Adrenal gland (tissue), 19 donors: Measurements from ENCODE around the gene ZNF81. TPM values are rescaled to one million over a fixed set of nuclear protein-coding genes. Genes with fewer than 3 reads are reported as not detected.

Source experiments
- DNase-seq, 7 donors: peaks; one replicate each; pipeline ENCODE4 v3.0.0-alpha.2; 2019 to 2020
- H3K27ac ChIP-seq, 5 donors: fragments of 200-600 bp; sonication (generic) in 4 of 5; 1 replicate in 3 of 5; 2 replicates in 2 of 5; pipeline versions ENCODE4 v1.5.1 to v1.8.0; 2016 to 2020; ENCODE audit warnings: mild to moderate bottlenecking in 1 of 5
- H3K27me3 ChIP-seq: fragments of 200-600 bp; 2 replicates; pipeline ENCODE4 v1.8.0; 2021
- H3K36me3 ChIP-seq, 2 donors: fragments of 200-600 bp; replicated peaks in 1 of 2; 1 replicate in 1 of 2; 2 replicates in 1 of 2; pipeline versions ENCODE4 v1.5.1 to v1.8.0; 2018 to 2022
- H3K4me1 ChIP-seq, 2 donors: fragments of 200-600 bp; replicated peaks in 1 of 2; 1 replicate in 1 of 2; 2 replicates in 1 of 2; pipeline versions ENCODE4 v1.5.1 to v1.8.0; 2018 to 2021
- H3K4me3 ChIP-seq, 4 donors: fragments of 200-600 bp; sonication (generic) in 3 of 4; one replicate each; pipeline ENCODE4 v1.5.1; 2016 to 2018
- H3K9me3 ChIP-seq, 3 donors: fragments of 200-600 bp; sonication (generic) in 1 of 3; replicated peaks in 1 of 3; 1 replicate in 2 of 3; 2 replicates in 1 of 3; pipeline versions ENCODE4 v1.5.1 to v1.8.0; 2016 to 2021
- POLR2A ChIP-seq, 2 donors: fragments of 450-650 bp; IDR thresholded peaks; one replicate each; pipeline ENCODE4 v1.6.1; 2017; ENCODE audit warnings: antibody characterized with exemption in 2 of 2, mild to moderate bottlenecking in 2 of 2, moderate library complexity in 1 of 2
- WGBS, 4 donors: extraction: QIAGEN DNeasy Blood & Tissue Kit in 2 of 4; methylation state at CpG; one replicate each; pipeline versions ENCODE4 v1.1.5 to v1.1.7; 2013 to 2017; 5-methylcytosine and 5-hydroxymethylcytosine counted together
- intact Hi-C, 2 donors: fragments of 100-400 bp; cut with DNase I; formaldehyde crosslinking; loops; one replicate each; pipeline versions ENCODE4 v1.14.1 to v1.15.0; 2022 to 2023
- long read RNA-seq, 10 donors: library from polyadenylated mRNA in 3 of 10; unstranded in 2 of 10; stranded (forward) in 1 of 10; transcript quantifications; one replicate each; pipeline ENCODE4 v2.0.0 and lab custom pipeline, GENCODE V29; 2021 to 2026
- polyA plus RNA-seq, 3 donors: library from polyadenylated mRNA; stranded (reverse); fragments of 200-250 nt in 2 of 3; fragments of 350-450 nt in 1 of 3; fragmentation: Illumina TruSeq in 1 of 3; extraction: RNeasy Lipid Tissue Mini Kit (QIAGEN cat#74804) in 1 of 3; gene quantifications; one replicate each; pipeline ENCODE4 v1.2.3, GENCODE V29; 2013 to 2014
- total RNA-seq, 9 donors: library from RNA; depleted of rRNA in 4 of 9; stranded (reverse); fragments of >200 nt in 4 of 9; fragments of 120-200 nt in 1 of 9; fragmentation: NEBNext Ultra II Directional in 1 of 9; extraction: Animal tissue kit (Norgen Biotek cat#: 25700) in 1 of 9; gene quantifications; one replicate each; pipeline versions ENCODE4 v1.1.0 to v1.2.4, GENCODE V29; 2013 to 2023
- TF ChIP-seq, protein P1 (sequence below), 6 experiments: fragments of 450-650 bp in 4 of 6; fragments of 200-600 bp in 2 of 6; sonication (generic) in 1 of 6; IDR thresholded peaks; 1 replicate in 5 of 6; 2 replicates in 1 of 6; pipeline versions ENCODE4 v1.5.1 to v1.8.0; 2016 to 2021; ENCODE audit warnings: antibody characterized with exemption in 6 of 6, mild to moderate bottlenecking in 2 of 6, moderate library complexity in 1 of 6
- donor health status: healthy with polysubstance abuse.
- donor health status: Bipolar disorder and iron deficiency.
- donor health status: DM: yes; HTN: yes; CAD: no.
- donor health status: DM: no; HTN: no; CAD: no.
- donor health status: DM: no; HTN: no; CAD: no.
- donor health status: DM: yes; HTN: yes; CAD: no.

The ZNF81 gene
- 10 to 100 TPM in 2 of 9 donors, 1 to 10 TPM in 7; 2.9 to 13.2 (median 7.6) TPM for total RNA-seq
- polyA plus RNA-seq, result 1 to 10 TPM in 2 of 3 donors, under 1 TPM in 1; 0.74 to 3.8 (median 3.1) TPM
- long read RNA-seq, donor 1, result 0 reads
- long read RNA-seq, donor 2, full-length matches to known transcripts, result 1 of 1 reads
- long read RNA-seq, donor 2, partial matches to known transcripts, result 0 of 1 reads
- long read RNA-seq, donor 2, other reads (novel, unspliced or antisense), result 0 of 1 reads
- long read RNA-seq, donor 3, result 0 reads
- long read RNA-seq, donor 4, partial matches to known transcripts, result 0 of 1 reads
- long read RNA-seq, donor 4, other reads (novel, unspliced or antisense), result 1 of 1 reads
- long read RNA-seq, donor 5, result 0 reads
- long read RNA-seq, donor 6, result 0 reads
- long read RNA-seq, donor 7, result 0 reads
- long read RNA-seq, donor 8, result 0 reads
- long read RNA-seq, donor 9, result 0 reads
- long read RNA-seq, donor 10, result 0 reads

DNA sequence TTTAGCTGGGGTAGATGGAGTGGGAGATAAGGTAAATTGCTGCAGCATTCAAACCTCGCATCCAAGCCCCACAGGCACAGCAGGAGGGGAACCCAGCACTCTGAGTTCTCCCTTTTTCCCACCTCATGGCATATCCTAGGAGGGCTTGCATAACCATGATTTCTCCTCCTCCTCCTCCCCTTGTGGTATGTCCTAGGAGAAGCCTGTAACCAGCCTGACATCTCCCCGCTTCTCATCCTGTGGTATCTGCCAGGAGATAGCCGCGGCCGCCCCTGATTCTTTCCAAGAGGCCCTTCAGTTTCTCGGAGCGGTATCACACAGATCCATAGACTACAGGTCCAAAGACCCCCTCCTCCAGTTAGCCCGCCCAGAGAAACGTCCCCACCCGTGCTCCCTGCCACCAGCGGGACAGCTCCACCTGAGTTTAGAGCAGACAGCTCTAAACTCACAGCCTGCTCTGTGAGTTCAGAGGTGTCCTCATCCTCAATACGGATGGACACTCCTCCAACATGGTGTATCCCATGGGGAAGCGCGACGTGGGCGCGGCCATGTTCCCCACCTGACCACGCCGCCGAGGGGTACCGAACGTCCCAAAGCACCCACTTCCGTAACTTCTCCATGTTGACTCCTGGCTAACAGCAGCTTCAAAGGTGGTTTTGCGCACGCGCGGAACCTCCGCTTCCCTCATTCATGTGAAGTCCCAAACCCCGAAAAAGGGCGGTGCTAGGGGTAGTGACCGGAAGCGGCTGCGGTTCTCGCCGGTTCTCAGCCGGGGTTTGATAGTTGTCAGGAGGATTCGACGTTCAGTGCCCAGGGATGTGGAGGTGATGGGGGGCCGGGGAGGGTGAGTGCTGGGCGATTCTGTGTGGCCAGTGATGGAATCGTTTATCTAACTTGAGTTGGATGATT is at the start of gene ZNF81:
Gene ZNF81, plus strand, starts transcription at position 739 of the 909 bp plus-strand sequence. CDS start 9,366 bp downstream, outside the sequence.
- peak; percentile 94 to 99 (median 97) for DNase-seq
- peak within 1 kb of the TSS in 2 of 5 donors; percentile 75 to 84 for H3K27ac ChIP-seq
- intact Hi-C loops, result no loop called here
- H3K36me3 ChIP-seq, result no peaks in the 10 kb centered on the region
- H3K27me3 ChIP-seq, result peaks cover 9% of the 10 kb centered on the region
- WGBS, 4 donors, result 1 to 34% (median 15%) methylated on average over 9 to 41 of the region's 41 CpGs
- peaks cover 0 to 6% of the 10 kb centered on the region in 2 donors for H3K4me1 ChIP-seq
- no peaks in the 10 kb centered on the region for H3K9me3 ChIP-seq
- peak within 1 kb of the TSS in 2 of 4 donors; percentile 15 to 58 for H3K4me3 ChIP-seq
- TF ChIP-seq POLR2A (IDR thresholded peaks at IDR 0.05), result peak; percentile 36 to 77
- TF ChIP-seq, protein P1, sequence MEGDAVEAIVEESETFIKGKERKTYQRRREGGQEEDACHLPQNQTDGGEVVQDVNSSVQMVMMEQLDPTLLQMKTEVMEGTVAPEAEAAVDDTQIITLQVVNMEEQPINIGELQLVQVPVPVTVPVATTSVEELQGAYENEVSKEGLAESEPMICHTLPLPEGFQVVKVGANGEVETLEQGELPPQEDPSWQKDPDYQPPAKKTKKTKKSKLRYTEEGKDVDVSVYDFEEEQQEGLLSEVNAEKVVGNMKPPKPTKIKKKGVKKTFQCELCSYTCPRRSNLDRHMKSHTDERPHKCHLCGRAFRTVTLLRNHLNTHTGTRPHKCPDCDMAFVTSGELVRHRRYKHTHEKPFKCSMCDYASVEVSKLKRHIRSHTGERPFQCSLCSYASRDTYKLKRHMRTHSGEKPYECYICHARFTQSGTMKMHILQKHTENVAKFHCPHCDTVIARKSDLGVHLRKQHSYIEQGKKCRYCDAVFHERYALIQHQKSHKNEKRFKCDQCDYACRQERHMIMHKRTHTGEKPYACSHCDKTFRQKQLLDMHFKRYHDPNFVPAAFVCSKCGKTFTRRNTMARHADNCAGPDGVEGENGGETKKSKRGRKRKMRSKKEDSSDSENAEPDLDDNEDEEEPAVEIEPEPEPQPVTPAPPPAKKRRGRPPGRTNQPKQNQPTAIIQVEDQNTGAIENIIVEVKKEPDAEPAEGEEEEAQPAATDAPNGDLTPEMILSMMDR (IDR thresholded peaks at IDR 0.05), result no peak

DNA sequence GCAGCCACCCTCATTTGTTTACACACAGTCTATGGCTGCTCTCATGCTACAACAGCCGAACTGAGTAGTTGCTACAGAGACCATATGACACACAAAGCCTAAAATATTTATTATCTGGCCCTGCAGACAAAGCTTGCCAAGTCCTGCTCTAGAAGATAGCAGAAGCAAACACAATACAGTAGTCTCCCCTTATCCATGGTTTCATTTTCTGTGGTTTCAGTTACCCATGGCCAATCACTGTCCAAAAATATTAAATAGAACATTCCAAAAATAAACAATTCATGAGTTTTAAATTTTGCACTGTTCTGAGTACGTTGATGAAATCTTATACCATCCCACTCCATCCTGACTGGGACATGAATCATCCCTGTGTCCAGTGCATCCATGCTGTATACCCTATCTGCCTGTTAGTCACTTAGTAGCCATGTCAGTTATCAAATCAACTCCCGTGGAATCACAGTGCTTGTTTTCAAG is 40.2 kb upstream of the ZNF81 start:
- 46 to 60% (median 54%) methylated on average over 3 of the region's 3 CpGs for WGBS, 4 donors
- intact Hi-C loops, result no loop called here
- Histone ChIP-seq H3K27ac (no peak overlapping the region), H3K36me3 (no peaks in the 10 kb centered on the region), H3K4me3 (no peak overlapping the region), H3K27me3 (no peaks in the 10 kb centered on the region), H3K9me3 (no peaks in the 10 kb centered on the region), H3K4me1 (no peaks in the 10 kb centered on the region)
- no peak for DNase-seq
- no peak for TF ChIP-seq POLR2A (IDR thresholded peaks at IDR 0.05)
- TF ChIP-seq, protein P1 (IDR thresholded peaks at IDR 0.05), result no peak

DNA sequence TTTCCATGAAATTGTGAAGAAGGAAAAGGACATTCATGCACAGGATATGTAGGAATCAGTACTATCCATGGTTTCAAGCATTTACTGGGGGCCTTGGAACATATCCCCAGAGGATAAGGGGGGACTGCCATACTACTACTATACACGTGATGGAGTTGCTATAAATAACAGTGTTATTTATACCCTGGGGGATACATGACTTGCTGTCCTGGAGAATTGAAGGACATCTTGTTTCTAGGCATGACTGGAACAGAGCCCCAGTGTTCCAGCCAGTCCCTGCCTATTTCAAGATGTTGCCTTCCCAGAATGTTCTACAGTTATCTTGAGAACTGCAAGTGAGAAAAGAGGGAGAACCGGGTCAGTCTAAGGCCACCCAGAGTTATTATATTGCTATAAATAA is 39.6 kb upstream of the ZNF81 start:
- no peaks in the 10 kb centered on the region for H3K36me3 ChIP-seq
- WGBS, 4 donors, result 43 to 55% (median 48%) methylated on average over 2 of the region's 2 CpGs
- no peak for DNase-seq
- no peaks in the 10 kb centered on the region for H3K4me1 ChIP-seq
- intact Hi-C loops, result no loop called here
- H3K27ac ChIP-seq, result no peak overlapping the region
- H3K9me3 ChIP-seq, result no peaks in the 10 kb centered on the region
- H3K4me3 ChIP-seq, result no peak overlapping the region
- no peaks in the 10 kb centered on the region for H3K27me3 ChIP-seq
- TF ChIP-seq, protein P1 (IDR thresholded peaks at IDR 0.05), result no peak

DNA sequence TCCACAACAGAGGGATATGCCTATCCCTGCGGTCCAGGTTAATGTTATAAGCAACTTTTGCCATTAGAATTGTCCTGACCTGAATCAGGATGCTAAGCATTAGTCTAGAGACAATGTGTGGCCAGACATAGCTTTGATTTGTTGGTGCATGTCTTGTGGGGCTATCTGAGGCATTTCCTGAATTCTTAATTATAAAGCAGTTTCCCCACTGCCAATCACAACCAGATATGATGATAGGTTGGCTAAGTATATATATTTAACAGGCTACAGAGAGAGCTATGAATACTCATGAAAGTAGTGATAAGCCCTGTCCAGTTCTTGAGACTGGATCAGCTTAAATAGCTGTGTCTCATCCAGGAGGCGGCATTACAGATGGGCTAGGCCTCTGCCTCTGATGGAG is 37.8 kb upstream of the ZNF81 start:
- WGBS, 4 donors, result 64 to 87% (median 77%) methylated on average over 1 to 2 of the region's 2 CpGs
- no peak for TF ChIP-seq POLR2A (IDR thresholded peaks at IDR 0.05)
- TF ChIP-seq, protein P1 (IDR thresholded peaks at IDR 0.05), result no peak

More for the DNA sequence above, 37.8 kb upstream of the ZNF81 start:
- Histone ChIP-seq H3K9me3 (no peaks in the 10 kb centered on the region), H3K36me3 (no peaks in the 10 kb centered on the region), H3K4me1 (no peaks in the 10 kb centered on the region), H3K4me3 (no peak overlapping the region), H3K27me3 (no peaks in the 10 kb centered on the region), H3K27ac (no peak overlapping the region)
- intact Hi-C loops, result no loop called here
- no peak for DNase-seq
